Activated CD4-positive, alpha-beta T cell treated with anti-CD3 and anti-CD28 coated beads for 48 hours (primary cell): ENCODE data around the gene MROH2A.
"Not testable (repeated sequence)": the region's sequence is repeated elsewhere in the genome, so short reads cannot be mapped to it uniquely, and the experiment has no call there.

Experiments used
- DNase-seq: peaks from one replicate; pipeline ENCODE4 v3.0.0-alpha.2; 2020

MROH2A gene

GRCh38 chr2:233857511-233858141, 79.5 kb downstream of the MROH2A start:
- peak; percentile 76 for DNase-seq

DNA sequence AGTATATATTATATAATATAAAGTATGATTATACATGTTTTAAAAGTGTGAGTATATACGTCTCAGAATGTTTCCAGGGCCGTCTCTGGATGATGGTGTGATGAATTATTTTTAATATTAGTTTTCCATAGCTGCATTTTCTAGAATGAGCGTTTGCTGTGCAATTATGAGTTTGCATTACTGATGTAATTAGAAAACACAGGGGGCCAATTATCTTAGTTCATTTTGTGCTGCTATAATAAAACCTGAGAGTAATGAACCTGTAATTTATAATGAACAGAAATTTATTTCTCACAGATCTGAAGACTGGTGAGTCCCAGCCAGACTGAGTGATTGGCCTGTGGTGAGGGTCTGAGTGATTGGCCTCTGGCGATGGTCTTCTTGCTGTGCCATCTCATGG, 80.2 kb downstream of the MROH2A start:
- DNase-seq, result no peak

GRCh38 chr2:233862261-233862768, 84.2 kb downstream of the MROH2A start:
- DNase-seq, result no peak

- peak; percentile 30 for DNase-seq
Measured at GRCh38 chr2:233865838-233866237, 87.7 kb downstream of the MROH2A start.

DNA sequence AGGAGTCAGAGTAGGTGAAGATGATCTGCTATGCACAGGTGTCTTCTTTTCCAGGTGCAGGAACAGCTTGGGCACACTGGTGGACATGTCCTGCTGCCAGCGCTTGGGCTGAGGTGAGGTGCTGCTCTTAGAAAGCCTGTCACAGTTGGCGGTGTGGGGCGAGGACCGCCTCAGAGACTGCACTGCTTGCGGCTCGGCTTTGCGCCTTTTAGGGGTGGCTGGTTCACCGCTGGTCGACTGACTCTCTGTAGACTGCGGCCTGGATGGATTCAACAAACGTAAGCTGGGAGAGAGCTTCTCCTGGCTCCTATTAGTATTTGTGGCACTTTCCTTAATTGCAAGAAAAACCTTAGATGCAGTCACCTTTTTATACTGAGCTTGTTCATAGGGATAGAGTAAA, 88.3 kb downstream of the MROH2A start:
- no peak for DNase-seq

DNA sequence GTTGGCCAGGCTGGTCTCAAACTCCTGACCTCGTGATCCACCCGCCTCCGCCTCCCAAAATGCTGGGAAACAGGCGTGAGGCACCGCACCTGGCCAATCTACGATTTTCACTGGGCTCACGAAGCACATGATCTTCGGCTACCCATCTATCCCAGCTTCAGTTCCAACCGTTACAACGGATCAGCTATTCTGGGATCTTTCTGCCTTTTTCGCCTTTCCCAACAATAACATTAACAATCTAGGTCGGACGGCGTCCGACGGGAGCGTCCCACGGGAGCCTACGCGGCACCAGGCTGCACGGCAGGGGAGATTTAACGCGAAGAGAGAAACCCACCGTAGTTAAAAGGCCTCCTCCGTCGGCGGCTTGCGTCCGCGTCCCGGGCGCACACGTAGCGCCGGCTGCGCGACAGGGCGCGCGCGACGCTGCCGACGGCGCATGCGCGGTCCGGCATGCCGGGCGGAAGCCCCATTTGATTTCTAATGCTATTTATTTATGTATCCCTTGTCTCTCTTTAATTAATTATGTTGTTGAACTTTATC, 89.9 kb downstream of the MROH2A start, which contains the start of gene MSL3B:
TSS of gene MSL3B (minus strand) at position 394 of the 540 bp plus-strand sequence.
- DNase-seq, result peak; percentile 67

- DNase-seq, result no peak
Measured at GRCh38 chr2:233871432-233871831, 93.3 kb downstream of the MROH2A start.

DNA sequence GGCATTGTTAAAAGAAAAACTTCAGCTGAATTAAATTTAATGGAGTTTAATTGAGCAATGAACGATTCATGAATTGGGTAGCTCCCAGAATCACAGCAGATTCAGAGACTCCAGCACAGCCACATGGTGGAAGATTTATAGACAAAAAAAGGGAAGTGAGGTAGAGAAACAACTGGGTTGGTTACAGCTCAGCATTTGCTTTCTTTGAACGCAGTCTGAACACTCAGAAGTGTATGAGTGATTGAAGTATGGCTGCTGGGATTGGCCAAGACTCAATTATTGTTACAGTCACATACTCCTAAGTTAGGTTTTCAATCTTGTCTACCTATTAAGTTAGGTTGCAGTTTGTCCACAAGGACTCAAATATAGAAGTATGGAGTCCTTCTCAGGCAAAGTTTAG, 94.0 kb downstream of the MROH2A start:
- not testable (repeated sequence) for DNase-seq

- no peak for DNase-seq
Measured at GRCh38 chr2:233882353-233882752, 104.2 kb downstream of the MROH2A start.
